Activated CD4-positive, alpha-beta T cell treated with anti-CD3 and anti-CD28 coated beads, Interleukin-2, amount 50 U/mL, for 1 hour (primary cell): ENCODE data around the gene TSPAN32.

Experiments
- DNase-seq: peaks from one replicate; pipeline ENCODE4 v3.0.0-alpha.2; 2020

TSPAN32 gene

DNA sequence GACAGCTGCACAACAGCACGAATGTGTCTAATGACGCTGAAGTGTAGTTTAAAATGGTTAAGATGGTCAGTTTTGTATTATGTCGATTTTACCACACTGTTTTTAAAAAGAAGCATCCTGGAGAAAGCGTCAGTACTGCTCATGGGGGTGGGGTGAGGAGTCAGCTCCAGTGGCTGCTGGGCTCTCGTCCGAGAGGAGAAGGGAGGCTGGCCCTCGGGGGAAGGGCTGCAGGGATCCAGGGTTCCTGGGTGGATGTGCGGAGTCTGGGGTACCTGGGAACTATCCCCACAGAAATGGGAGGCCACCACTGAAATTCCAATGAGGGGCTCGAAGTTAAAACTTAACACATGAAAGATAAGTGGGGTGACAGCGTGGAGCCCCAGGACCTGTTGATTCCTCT lies 12.0 kb upstream of the TSPAN32 start:
- no peak for DNase-seq

- no peak for DNase-seq
Measured at GRCh38 chr11:2290351-2290841, 11.4 kb upstream of the TSPAN32 start.

DNA sequence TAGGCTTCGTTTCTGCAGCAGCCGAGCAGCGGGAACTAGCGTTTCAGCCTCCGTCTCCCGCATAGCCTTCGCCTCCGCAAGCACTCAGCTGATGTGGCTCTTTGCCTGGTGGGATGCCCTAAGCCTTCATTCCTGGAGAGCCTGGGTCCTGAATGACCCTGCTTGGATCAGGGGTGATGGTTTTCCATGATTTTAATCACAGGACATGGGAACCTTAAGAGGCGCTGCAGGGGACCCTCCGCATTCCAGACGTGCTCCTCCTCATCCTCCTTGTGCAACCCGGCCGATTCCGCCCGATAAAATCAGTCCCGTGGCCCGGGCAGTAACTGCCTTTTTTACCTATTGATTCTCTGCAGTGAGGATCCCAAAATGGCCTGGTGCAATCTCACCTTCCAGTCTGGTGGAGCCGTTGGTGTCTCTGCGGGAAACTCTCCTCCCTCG lies 8.3 kb upstream of the TSPAN32 start:
- no peak for DNase-seq

DNA sequence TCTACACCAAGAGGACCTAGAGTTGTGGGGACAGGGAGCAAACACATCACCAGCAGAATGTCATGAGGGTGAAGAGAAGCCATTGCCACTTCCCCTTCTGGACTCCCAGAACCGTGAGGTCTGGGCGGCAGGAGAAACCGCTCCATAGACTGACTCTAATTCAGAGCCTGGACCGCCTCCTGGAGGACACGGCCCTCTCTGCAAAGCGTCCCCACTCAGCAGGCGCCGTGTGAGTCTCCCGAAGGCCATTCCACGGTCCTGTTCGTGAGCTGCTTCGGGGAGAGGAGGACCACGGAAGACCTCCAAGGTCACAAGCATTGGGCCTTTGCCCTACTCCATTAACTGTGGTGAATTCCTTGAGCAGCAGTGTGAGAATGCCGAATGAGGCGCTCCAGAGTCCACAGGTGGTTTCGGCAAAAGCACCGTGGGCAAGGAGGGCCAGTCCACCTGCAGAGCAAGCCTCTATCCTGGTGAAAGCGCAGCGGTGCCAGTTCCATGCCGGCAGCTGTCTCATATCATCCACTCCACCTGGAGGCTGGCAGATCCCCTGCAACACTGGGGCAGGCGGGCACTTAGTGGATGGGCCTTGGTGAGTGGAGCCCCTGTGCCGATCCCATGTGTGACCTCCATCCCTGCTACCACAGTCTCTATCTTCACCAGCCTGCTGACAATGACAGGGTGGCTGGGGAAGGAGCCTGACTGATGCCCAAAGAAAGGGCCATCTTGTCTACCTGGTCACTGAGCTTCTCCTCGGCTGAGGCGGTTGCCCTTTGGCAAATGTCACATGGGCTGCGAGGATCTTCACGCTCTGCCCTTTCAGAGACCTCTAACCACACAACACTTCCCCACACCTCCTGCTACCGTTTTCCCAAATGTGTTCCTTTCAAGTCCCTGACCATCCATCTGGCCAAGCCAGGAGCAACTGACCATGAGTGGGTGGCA lies 7.6 kb upstream of the TSPAN32 start:
- no peak for DNase-seq

DNA sequence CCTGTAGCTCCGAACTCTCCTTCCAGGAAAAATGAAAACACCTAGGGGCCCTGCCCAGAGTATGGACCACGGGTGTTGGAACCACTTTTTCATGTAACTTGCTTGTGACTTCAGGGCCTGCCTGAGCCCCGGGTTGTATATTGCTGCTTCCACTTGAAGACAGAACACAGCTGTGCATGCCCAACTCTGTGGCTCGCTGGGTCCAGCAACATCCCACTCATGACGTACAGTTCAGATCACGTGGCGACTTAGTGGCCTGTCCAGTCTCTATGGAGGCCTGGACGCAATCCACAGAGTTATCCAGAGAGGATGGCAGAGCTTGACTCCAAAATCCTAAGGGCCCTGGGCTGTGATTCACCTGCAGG lies 6.9 kb upstream of the TSPAN32 start:
- no peak for DNase-seq

DNA sequence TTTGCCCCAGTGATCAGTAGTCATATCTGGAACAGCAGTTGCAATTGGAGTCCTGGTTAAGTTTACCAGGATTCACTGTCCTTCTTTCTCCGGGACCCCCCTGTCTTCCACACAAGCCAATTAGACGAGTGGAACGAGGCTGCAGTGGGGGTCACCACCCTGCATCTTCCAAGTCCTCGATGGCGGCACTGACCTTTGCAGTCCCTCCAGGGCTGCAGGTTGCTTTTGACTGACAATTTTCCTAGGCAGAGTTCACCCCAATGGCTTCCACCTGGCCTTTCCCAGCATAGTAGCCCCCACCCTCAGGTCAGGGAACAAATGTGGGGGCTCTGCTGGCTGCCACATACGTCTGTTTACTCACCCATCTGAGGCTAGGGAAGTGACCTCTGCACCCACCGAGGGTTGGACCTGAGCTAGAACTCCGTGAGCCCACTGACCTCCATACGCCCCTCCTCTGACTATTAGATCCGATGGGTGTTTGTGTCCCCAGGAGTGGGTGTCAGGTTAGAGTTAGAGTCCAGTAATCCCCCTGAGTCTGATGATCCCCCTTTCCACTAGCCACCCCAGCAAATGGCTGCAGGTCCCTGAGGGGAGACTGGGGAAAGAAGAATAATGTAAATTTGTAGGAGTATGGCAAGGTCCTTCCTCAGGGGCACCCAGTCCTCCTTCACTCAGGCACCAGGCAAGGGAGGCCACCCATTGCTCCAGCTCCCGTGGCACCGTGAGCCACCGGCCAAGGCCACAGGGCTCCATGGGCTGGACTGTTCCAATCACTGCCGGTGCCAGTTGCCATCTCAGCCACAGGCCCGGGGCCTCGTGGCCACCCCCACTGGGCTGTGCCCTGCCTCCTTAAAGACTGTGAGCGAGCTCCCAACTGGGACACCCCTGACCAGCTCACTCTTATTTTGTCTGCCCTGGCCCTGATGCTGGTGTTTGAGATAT lies 5.6 kb upstream of the TSPAN32 start:
- DNase-seq = no peak

DNA sequence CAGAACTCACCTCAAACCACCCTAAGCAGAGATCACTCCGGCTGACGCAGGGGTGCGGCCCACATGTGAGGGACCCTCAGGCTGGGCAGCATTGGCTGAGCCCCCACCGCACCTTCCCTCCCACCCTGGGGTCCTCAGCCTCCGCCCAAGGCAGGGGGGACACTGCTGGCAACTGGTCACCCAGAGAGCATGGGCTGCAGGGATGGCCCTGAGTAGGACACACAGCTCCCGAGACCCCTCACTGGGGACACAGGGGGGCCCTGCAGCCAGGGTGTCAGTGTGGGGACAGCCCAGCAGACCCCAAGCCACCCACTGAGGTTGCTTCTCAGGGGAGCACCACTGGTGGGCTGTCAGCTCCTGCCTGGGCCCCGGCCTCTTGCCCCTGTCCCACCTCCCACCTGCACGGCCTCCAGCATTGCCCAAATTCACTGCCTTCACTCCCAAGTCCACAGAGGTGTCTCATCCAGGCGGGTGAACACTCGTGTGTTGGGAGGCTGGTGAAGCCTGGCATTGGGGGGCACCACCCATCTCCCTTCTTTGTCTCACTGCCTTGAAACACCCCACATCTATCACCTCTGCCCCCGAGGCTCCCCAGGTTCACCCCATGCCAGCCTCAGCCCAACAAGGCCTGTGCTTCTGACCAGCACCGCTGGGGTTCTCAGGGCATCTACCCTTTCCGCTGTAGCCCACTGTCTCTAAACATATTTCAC lies 4.7 kb upstream of the TSPAN32 start:
- no peak for DNase-seq

DNA sequence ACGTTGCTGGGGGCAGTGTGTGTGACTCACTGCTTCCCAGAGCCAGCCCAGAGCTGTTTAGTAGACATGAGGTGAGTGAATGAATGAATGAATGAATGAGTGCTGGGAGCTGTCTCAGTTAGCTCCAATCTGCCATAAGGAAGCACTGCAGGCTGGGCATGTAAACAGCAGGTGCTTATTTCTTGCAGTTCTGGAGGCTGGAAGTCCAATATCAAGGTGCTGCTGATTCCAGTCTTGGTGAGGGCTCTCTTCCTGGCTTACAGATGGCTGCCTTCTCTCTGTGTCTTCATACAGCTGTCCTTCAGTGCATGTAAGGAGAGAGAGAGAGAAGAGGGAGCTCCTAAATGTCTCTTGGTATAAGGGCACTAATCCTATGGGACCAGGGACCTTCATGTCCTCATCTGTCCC lies 4.2 kb upstream of the TSPAN32 start:
- no peak for DNase-seq

GRCh38 chr11:2298131-2298794 lies 3.5 kb upstream of the TSPAN32 start:
- DNase-seq = no peak

- DNase-seq = no peak
Measured at GRCh38 chr11:2298795-2299761, 2.7 kb upstream of the TSPAN32 start.

DNA sequence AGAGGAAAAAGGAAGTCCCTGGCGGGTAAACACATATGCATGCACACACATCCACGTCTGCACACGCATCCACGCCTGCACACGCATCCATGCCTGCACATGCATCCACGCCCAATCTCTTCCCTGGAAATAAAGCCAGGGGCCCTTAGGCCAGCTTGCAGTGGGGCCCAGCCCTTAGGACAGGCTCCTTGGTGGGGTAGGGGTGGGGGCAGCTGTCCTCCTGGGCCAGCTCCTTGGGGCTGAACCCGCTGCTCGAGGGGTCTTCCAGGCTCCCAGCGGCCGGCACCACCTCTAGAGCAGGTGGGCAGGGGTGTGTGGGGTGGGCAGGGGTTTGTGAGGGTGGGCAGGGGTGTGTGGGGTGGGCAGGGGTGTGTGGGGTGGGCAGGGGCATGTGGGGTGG lies 2.0 kb upstream of the TSPAN32 start:
- DNase-seq = no peak

GRCh38 chr11:2300290-2300935 lies 1.4 kb upstream of the TSPAN32 start:
- no peak for DNase-seq

- no peak for DNase-seq
Measured at GRCh38 chr11:2300936-2301630, 730 bp upstream of the TSPAN32 start.

- DNase-seq = no peak
Measured at GRCh38 chr11:2302306-2302895, 588 bp downstream of the TSPAN32 start.

DNA sequence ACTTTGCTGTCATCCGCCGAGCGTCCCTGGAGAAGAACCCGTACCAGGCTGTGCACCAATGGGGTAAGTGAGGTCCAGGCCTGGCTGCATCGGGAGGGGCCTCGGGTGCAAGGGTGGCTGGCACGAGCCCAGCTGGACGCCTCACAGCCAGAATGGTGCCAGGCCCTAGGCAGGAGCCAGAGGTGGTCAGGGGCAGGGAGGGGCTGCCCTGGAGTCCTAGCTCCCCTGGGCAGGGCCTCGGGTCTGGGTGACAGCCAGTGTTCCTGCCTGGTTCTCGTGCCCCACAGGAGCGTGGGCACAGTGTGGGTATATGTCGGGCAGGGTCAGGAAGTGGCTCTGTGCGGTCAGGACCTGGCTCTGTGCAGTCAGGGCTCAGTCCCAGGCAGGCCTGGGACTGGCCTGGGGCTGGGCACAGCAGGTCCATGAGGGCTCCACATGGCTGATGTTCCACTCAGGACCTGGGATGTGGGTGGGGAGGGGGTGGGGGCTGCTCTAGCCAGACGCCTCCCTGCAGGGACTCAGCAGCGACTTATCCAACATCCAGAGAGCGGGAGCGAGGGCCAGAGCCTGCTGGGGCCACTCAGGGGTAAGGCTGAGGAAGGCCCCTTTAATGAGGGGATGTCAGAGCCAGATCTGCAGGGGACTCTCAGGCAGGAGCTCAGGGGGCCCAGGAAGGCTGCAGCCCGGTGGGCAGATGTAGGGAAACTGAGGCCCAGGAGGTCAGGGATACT lies 1.2 kb downstream of the TSPAN32 start:
- DNase-seq = no peak

DNA sequence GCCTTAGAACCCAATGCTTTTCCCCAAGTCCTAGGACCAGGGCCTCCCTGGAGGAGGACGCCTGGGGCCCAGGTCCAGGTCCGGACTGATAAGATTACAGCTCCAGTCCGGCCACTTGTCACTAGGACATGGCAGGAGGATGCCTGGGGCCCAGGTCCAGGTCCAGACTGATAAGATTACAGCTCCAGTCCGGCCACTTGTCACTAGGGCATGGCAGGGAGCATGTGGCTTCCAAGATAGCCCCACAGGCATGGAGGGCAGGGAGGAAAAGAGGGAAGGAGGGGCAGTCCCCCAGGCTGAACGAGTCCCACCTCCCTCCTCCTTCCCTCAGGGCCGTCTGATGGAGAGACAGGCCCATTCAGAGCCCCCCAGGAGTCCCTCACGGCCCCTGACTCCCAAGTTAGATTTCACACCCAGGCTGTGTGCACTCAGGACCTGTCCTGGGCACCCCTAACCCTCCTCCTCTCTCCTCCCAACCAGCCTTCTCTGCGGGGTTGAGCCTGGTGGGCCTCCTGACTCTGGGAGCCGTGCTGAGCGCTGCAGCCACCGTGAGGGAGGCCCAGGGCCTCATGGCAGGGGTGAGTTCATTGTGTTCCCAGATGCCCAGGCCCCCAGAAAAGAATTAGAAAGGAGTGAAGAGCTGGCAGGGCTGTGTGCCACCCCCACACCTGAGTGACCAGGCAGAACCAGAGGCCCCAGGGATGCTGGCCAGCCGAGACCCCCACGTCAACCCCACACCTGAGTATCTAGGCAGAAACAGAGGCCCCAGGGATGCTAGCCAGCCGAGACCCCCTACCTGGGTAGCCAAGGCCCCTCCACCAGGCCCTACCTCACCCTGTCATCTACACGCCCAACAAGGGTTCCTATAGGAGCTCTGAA lies 2.1 kb downstream of the TSPAN32 start:
- no peak for DNase-seq

- DNase-seq = no peak
Measured at GRCh38 chr11:2304506-2305139, 2.8 kb downstream of the TSPAN32 start.
